ENCODE results near the gene CMTM3. TPM values are rescaled to one million over a fixed set of nuclear protein-coding genes. Genes with fewer than 3 reads are reported as not detected.

The CMTM3 gene
- total and polyA plus RNA-seq, 4 donors, result 1.6 to 12.2 (median 4.6) TPM

- TF ChIP-seq RXRA (IDR thresholded peaks at IDR 0.05) (no peak), ZBTB33 (IDR thresholded peaks at IDR 0.05) (no peak), FOXA1 (IDR thresholded peaks at IDR 0.05) (no peak), HNF4A (conservative IDR thresholded peaks at IDR 0.05) (no peak), JUND (IDR thresholded peaks at IDR 0.05) (no peak), RAD21 (IDR thresholded peaks at IDR 0.05) (no peak), HNF4G (IDR thresholded peaks at IDR 0.05) (no peak), TAF1 (conservative IDR thresholded peaks at IDR 0.05) (no peak), MAX (IDR thresholded peaks at IDR 0.05) (no peak), SP1 (IDR thresholded peaks at IDR 0.05) (no peak), ATF3 (IDR thresholded peaks at IDR 0.05) (no peak), GABPA (IDR thresholded peaks at IDR 0.05 in 1 of 2, conservative IDR thresholded peaks at IDR 0.05 in 1 of 2) (no peak)
- no peak for DNase-seq (ENCODE audit: low spot score)
- no peaks in the 10 kb centered on the region for H3K9me3 ChIP-seq (ENCODE audit: control insufficient read depth in 4 of 4, low read length in 3 of 4)
- H3K4me3 ChIP-seq (ENCODE audit: low read depth in 1 of 3, low read length in 3 of 3), result no peak overlapping the region
- H3K27me3 ChIP-seq (ENCODE audit: control insufficient read depth in 4 of 4, insufficient read depth in 4 of 4, low read length in 3 of 4), result no peaks in the 10 kb centered on the region
- 87% methylated on average over 3 of the region's 3 CpGs for WGBS
- H3K4me1 ChIP-seq (ENCODE audit: control insufficient read depth in 4 of 4, insufficient read depth in 4 of 4, low read length in 3 of 4), result no peaks in the 10 kb centered on the region
- no peaks in the 10 kb centered on the region for H3K36me3 ChIP-seq (ENCODE audit: control insufficient read depth in 4 of 4, insufficient read depth in 3 of 4, low read depth in 1 of 4, low read length in 3 of 4)
- H3K9ac ChIP-seq (ENCODE audit: low read depth in 1 of 2, low read length in 2 of 2), result no peak overlapping the region
- H3K27ac ChIP-seq (ENCODE audit: low read depth in 1 of 2, low read length in 2 of 2), result no peak overlapping the region
Observed at GRCh38 chr16:66598111-66598510, 6.4 kb upstream of the CMTM3 start.

- 94% methylated on average over 4 of the region's 4 CpGs for WGBS
Observed at GRCh38 chr16:66599726-66600125, 4.8 kb upstream of the CMTM3 start.

More at GRCh38 chr16:66599726-66600125, 4.8 kb upstream of the CMTM3 start:
- Histone ChIP-seq H3K4me3 (ENCODE audit: low read depth in 1 of 3, low read length in 3 of 3) (no peak overlapping the region), H3K9ac (ENCODE audit: low read depth in 1 of 2, low read length in 2 of 2) (no peak overlapping the region), H3K27ac (ENCODE audit: low read depth in 1 of 2, low read length in 2 of 2) (no peak overlapping the region), H3K36me3 (ENCODE audit: control insufficient read depth in 4 of 4, insufficient read depth in 3 of 4, low read depth in 1 of 4, low read length in 3 of 4) (no peaks in the 10 kb centered on the region), H3K27me3 (ENCODE audit: control insufficient read depth in 4 of 4, insufficient read depth in 4 of 4, low read length in 3 of 4) (no peaks in the 10 kb centered on the region), H3K9me3 (ENCODE audit: control insufficient read depth in 4 of 4, low read length in 3 of 4) (no peaks in the 10 kb centered on the region), H3K4me1 (ENCODE audit: control insufficient read depth in 4 of 4, insufficient read depth in 4 of 4, low read length in 3 of 4) (peaks cover 0 to 9% (median 3%) of the 10 kb centered on the region in 4 donors)
- no peak for DNase-seq (ENCODE audit: low spot score)
- no peak for TF ChIP-seq HNF4G (IDR thresholded peaks at IDR 0.05)
- no peak for TF ChIP-seq ATF3 (IDR thresholded peaks at IDR 0.05)
- no peak for TF ChIP-seq ZBTB33 (IDR thresholded peaks at IDR 0.05)
- no peak for TF ChIP-seq SP1 (IDR thresholded peaks at IDR 0.05)
- no peak for TF ChIP-seq YY1 (IDR thresholded peaks at IDR 0.05)

Data from liver (tissue), 9 donors.